Stimulated activated CD8-positive, alpha-beta memory T cell treated with anti-CD3 and anti-CD28 coated beads, Interleukin-15, amount 100 ng/mL, for 1 hour (primary cell): ENCODE measurements around the gene BLVRA.
"Not testable (repeated sequence)": the region's sequence is repeated elsewhere in the genome, so short reads cannot be mapped to it uniquely, and the experiment has no call there.

ENCODE experiments used
- DNase-seq: peaks from one replicate; pipeline ENCODE4 v3.0.0-alpha.2; 2020; ENCODE audit warnings: low read depth

The BLVRA gene

DNA sequence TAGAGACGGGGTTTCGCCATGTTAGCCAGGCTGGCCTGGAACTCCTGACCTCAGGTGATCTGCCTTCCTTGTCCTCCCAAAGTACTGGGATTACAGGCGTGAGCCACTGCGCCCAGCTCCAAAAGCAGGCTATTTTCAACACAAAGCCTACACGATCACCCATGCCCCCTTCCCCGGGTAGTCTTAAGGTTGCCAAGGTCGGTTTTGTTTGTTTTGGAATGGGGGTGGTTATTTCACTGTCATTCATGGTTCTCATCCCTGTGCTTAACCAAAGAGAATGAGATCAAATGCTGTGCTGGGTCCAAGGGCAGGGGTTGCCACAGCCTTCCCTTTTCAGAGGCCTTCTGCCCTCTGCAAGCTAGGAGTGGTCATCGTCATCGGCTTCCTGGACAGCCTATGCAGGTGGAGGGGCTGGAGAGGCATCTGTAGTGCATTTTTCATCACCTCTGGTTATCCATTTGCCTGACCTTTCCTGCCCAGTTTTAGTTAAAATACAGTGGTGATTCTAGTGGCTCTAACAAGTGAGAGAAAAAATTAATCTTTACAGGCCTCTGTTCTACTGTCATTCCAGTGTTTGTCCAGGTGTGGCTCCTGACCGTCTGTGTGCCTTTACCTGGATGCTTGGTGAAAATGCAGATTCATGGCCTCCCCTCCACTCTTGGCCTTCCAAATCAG lies 11.4 kb downstream of the BLVRA start:
- DNase-seq: no peak

DNA sequence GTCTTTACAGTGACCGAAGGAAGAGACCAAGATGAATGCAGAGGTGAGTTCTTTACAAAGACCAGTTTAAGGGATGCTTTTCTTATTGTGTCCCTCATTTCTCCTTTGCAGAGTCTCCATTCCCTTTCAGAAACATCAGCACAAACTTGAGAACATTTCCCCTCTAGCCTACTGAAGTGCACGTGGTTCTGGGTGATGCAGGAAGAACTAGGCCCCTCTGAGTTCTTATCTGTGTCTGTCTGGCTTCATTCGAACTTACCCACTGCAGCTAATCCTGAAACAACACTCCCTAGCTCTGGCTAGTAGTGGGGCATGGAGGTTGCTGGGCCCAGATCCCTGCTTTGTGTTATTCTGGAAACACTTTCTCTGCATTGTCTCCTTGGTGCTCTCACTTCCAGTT lies 12.6 kb downstream of the BLVRA start:
- DNase-seq: no peak

DNA sequence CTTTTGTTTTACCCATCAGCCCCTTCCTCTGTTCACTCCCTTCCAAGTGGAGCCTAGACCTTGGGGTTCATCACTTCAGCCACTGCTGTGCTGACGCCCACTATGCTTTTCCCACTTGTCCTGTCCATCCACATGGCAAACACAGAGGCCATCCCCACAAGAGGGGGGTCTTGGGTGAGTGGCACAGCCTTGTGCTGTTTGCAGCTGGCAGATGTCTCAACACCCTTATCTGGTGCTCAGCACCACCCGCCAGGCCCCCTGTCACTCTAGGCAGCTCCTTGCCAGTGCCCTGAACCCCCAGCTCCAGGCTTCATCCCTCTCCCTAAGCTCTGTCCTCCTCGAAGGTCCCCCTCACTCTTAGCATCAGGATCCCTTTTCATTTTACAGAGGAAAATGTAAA lies 13.1 kb downstream of the BLVRA start:
- no peak for DNase-seq

DNA sequence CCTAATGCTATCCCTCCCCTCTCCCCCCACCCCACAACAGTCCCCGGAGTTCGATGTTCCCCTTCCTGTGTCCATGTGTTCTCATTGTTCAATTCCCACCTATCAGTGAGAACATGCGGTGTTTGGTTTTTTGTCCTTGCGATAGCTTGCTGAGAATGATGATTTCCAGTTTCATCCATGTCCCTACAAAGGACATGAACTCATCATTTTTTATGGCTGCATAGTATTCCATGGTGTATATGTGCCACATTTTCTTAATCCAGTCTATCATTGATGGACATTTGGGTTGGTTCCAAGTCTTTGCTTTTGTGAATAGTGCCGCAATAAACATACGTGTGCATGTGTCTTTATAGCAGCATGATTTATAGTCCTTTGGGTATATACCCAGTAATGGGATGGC lies 14.8 kb downstream of the BLVRA start:
- DNase-seq: not testable (repeated sequence)

DNA sequence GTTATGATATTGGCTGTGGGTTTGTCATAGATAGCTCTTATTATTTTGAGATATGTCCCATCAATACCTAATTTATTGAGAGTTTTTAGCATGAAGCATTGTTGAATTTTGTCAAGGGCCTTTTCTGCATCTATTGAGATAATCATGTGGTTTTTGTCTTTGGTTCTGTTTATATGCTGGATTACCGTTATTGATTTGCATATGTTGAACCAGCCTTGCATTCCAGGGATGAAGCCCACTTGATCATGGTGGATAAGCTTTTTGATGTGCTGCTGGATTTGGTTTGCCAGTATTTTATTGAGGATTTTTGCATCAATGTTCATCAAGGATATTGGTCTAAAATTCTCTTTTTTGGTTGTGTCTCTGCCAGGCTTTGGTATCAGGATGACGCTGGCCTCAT lies 16.8 kb downstream of the BLVRA start:
- not testable (repeated sequence) for DNase-seq

GRCh38 chr7:43778293-43779044 lies 20.0 kb downstream of the BLVRA start:
- not testable (repeated sequence) for DNase-seq

GRCh38 chr7:43779045-43779812 lies 20.7 kb downstream of the BLVRA start:
- DNase-seq: no peak

DNA sequence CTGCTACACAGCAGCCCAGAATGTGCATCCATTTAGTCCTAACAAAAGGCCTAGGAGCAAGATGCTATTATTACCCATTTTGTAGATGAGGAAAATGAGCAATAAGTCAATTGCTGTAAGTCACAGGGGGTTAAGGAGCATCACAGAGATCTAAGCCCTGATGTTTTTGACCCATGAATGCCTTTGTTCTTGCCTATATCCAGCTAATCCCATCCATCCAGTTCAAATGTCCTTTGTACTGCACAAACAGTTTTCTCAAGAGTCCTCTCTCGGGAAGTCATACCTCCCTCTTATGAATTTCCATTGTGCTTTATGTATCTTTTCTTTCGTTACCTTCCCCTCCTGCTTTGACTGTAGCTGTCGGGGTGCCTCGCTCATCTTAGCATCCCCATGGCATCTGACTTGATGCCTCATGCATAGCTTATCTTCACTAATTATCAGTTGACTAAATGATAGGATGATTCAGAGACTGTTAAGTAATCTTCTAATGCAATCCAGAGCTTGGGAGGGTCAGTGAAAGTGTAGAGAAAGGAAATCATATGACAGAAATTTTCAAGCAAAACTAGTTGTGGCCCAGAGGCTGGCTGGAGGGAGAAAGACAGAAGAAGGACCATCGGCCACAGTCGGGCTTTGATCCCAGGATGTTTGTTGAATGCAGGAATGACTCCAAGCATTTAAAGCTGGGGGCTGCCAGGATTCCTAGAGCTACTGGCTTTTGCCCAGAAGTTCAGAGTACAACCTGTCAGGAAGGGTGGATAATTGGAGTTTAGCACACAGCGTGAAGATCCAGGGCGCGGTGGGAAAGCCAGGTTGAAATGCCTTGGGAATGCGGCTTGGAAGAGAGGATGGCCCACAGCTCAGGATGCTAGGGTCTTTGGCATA lies 23.5 kb downstream of the BLVRA start:
- DNase-seq: no peak

DNA sequence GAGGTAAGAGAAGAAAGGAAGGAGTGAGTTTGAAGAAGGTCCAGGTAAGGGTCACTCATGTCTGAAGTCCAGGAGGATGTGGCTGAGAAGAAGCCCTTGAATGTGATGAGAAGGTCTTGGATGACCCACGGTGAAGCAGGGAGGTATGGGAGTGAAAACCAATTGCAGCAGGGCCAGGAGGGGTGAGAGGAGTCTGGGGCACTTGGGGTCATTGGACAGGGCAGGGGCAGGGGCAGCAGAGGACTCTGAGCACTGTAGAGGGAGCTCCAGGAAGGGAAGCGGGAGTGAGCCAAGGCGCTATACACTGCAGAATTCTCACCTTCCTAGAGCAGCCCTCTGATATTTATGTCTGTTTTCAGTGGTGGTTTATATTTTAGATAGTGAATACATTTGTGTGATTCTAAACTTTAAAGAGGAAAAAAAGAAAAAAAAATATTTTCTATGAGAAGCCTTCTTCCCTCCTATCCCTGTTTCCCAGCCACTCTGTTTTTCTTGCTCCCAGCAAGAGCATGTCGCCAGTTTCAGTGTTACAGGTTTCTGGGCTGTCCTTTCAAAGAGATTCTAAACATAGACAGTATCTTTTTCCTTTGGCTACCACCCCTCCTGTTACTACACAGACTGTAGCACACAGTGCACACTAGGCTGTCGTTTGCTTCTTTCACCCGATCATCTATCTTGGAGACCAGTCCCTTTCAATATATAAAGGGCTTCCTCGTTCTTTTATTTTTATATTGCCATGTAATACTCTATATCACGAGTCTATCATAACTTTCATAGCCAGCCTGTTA lies 24.5 kb downstream of the BLVRA start:
- DNase-seq: no peak

DNA sequence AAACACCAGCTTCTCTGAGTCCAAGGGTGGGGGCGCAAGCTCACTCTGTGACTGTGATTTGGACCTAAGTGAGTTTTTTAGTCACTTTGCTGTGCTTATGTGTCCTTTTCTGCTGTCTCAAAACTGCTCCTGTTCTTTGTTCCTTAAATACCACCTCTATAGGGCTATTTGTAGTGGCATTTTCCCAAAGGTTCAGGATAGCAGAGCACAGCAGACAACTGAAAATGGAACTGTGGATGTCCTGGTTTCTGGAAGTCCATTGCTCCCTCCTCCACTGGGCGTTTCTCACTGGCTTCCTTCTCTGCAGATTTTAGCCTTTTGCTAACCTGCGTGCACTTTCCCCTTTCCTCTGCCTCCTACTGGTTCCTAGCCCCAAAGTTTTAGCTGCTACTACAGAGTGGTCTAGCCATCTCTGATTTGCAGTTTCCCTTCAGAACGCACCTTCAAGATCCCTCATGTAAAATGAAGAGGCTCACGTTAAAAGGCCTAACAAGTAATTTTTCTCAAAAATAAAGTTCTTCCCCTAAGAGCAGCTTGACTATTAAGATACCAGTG lies 25.6 kb downstream of the BLVRA start:
- DNase-seq: no peak

DNA sequence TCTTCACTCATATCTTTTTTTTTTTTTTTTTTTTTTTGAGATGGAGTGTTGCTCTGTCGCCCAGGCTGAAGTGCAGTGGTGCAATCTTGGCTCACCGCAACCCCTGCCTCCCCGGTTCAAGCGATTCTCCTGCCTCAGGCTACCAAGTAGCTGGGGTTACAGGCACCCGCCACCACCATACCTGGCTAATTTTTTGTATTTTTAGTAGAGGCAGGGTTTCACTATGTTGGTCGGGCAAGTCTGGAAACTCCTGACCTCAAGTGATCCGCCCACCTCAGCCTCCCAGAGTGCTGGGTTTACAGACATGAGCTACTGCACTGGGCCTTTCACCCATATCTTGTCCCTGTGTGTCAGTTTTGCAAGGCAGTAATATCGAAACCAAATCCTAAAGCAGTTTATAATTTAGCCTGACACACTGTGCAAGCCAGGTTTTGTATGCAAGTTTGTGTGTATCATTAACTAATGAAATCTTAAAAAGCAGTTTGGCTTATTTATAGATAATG lies 26.2 kb downstream of the BLVRA start:
- DNase-seq: not testable (repeated sequence)

GRCh38 chr7:43785420-43785819 lies 26.9 kb downstream of the BLVRA start:
- DNase-seq: no peak

DNA sequence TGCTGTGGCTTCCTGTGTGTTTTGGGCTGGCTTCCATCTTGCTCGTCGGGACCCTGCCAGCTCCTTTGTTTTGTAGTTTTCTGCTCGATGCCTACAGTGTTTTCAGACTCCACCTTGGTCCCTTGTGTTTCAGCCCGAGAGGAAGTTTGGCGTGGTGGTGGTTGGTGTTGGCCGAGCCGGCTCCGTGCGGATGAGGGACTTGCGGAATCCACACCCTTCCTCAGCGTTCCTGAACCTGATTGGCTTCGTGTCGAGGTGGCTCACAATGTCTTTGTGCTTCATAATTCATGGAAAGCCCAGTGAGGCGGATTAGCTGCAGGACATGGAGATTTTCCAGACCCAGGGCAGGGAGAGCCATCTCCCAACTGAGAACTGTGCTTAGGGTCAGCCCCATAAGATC lies 29.3 kb downstream of the BLVRA start:
- no peak for DNase-seq

- DNase-seq: no peak
Measured at GRCh38 chr7:43790006-43790405, 31.5 kb downstream of the BLVRA start.

- DNase-seq: no peak
Measured at GRCh38 chr7:43790834-43791233, 32.4 kb downstream of the BLVRA start.

DNA sequence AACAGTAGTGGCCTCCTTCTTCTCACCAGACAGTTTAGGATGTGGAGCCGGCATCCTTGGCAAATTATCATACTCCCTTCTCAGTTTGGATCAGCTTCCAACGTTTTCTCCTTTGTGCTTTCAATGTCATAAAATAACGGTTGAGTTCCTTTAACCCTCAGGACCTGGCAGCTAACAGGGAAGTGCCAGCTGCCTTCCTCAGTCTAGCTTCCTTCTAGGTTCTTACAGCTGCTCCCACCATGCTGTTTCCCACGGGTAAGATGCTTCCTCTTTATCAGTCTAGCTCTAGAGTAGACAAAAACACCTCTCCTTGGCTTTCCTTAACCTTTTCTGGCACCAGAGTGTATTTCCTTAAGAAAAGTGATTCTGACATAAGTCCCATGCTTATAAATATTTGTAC lies 33.2 kb downstream of the BLVRA start:
- DNase-seq: no peak

DNA sequence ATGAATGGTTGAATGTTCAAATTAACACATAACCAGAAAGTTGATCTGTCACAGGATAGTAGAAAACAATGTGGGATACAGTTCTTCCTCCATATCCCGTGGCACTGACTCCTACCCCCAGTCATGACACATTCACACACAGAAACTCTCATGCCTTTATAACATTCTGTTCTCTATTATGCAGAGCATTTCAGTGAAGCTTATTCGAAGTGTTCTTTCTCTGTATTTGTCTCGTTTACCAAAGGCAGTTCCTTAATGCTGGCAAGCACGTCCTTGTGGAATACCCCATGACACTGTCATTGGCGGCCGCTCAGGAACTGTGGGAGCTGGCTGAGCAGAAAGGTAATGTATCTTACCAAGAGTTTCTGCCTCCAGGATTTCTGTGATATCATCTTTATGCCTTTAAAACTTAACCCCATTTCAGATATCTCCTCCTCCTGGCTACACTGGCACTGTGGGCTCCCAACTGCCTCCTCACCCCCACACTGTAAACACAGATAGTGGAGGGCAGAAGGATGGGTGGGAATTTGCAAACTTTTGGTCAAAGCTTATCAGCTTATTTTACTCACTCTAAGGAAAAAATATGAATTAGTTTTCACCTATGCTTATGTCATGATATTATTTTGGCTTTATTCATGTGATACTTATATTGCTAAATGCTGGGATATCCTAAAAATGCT lies 34.1 kb downstream of the BLVRA start:
- no peak for DNase-seq

DNA sequence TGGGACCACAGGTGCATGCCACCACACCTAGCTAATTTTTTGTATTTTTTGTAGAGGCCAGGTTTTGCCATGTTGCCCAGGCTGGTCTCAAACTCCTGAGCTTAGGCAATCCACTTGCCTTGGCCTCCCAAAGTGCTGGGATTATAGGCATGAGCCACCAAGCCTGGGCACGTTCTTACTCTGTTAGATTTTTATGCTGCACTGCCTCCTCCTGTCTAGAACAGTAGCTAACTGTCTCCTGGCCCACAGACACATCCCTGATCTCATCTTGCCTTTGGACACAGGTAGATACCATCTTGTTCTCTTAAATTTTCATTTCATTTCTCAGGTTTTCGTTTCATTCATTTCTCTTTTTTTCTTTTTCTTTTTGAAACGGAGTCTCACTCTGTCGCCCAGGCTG lies 41.1 kb downstream of the BLVRA start:
- no peak for DNase-seq

DNA sequence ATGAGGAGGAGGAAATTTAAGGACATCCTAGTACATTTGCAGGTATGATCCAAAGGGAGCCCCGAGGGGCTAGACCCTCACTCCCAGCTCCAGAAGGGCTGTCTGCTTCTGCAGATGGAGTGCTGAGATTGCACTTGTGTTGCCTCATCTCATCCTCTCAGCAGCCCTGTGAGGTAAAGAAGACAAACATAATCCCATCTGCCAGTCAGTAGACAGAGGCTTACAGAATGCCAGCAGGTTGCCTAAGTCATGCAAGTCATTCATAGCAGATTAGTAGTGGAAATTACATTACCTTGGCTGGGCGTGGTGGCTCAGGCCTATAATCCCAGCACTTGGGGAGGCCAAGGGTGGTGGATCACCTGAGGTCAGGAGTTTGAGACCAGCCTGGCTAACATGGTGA lies 45.4 kb downstream of the BLVRA start:
- no peak for DNase-seq

DNA sequence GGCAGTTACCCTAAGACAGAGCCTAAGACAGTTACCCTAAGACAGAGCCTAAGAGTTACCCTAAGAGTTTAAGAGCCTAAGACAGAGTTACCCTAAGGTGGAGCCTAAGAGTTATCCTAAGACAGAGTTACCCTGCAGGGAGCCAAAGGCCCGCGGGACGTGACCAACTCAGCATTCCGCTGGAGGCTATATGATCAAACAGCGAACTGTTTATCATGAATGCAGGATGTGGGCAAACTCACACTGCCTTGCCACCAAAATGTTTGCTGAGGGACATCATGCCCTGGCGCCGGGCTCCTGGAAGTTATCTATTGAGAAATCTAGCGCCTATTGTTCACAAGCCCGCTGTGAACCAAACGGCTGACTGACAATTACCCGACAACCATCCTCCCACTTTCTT lies 49.9 kb downstream of the BLVRA start:
- DNase-seq: no peak
